Frontal cortex (tissue), 4 donors: ENCODE results near the gene HEATR3. TPM values are rescaled to one million over a fixed set of nuclear protein-coding genes. Genes with fewer than 3 reads are reported as not detected.
"Not testable (repeated sequence)": the region's sequence is repeated elsewhere in the genome, so short reads cannot be mapped to it uniquely, and the experiment has no call there.

Experiments used
- DNase-seq, 2 donors: peaks; one replicate each; pipeline ENCODE4 v3.0.0; 2012; ENCODE audit warnings: low spot score in 2 of 2
- FAIRE-seq: peaks from 2 replicates; lab custom pipeline; 2012; peaks lifted over from hg19 to GRCh38; lab: Jason Lieb, UNC
- total RNA-seq: library from RNA; depleted of rRNA; stranded (reverse); fragments of >200 nt; gene quantifications from one replicate; pipeline ENCODE4 v1.2.3, GENCODE V29; 2014
- donor health status: control.
- donor health status: control.
- donor health status: control.

HEATR3 gene
- total RNA-seq, 1 donor from 2014 or later = 36.7 TPM

DNA sequence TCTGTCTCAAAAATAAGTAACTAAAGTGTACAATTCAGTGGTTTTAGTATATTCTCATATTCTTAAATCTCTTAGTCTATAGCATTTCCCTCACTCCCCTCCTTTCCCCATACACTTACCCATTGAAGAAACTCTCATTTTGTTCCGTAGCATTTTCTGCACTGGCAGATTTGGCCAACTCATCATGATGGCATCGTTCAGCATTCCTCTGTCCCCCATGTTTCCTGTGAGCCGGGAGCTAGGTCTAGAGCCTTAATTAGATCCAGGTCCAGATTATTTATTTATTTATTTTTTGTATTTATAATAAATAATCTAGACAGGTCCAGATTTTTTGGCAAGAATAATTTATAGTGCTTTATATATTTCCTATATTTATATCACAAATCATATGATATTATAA is 31.0 kb downstream of the HEATR3 start:
- DNase-seq (no peak), FAIRE-seq (no peak)

DNA sequence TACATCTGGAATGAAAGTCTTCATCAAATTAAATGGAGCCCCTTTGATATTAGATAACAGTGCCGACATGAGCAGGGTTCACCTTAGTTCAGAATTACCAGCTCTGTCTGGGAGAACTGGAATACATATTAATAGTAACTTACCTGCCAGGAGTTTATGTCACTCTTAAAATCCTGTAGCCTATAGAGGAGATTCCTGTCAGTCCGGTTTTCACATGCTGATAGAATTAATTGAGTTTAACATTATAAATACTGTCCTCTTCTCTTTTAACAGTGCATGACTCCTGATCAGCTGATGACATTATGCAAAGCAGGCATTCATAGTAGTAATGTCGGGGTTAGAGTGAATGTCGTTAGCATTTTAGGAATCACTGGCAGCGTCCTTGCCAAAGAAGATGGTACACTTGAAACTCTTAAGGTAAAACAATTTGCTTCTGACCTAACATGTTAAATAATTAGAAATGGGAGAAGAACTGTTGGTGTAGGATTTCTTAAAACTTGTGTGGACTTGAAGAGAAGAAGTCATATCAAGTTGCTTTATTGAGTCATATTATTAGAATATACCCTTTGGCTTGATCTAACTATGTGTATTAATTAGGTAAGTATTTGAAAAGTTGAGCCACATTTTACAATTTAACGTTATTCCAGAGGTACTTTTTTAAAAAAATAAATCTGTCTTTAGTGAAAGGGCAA is 34.3 kb downstream of the HEATR3 start:
- FAIRE-seq = no peak

DNA sequence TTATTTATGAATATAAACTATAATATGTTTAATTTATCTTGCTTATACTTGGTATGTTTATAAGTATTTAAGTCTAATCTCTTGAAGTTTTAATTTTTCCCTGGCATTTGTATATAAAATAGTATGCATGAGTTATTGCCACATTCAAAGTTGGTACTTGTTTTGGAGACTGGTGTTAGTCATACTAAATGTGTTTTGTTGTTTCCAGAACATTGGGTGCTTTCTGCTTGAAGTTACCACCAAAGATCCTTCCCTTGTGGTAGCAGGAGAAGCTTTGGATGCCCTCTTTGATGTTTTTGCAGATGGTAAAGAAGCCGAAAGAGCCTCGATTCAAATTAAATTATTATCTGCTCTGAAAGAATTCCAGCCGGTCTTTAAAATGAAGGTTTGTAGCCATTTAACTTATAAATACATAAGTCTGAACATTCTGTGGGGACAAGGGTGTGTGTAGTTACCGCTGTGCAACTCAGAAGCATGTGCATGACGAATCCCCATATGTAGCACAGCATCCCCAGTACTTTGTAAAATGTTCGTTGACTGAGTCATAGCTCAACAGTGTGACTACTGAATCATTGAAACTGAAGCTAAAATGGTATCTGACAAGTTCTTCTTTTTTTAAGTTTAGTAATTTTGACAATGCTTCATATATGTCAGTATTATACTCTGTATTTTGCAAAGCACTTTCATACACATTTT is 36.4 kb downstream of the HEATR3 start:
- FAIRE-seq (no peak), DNase-seq (no peak)

More for the DNA sequence above, 34.3 kb downstream of the HEATR3 start:
- DNase-seq = no peak

DNA sequence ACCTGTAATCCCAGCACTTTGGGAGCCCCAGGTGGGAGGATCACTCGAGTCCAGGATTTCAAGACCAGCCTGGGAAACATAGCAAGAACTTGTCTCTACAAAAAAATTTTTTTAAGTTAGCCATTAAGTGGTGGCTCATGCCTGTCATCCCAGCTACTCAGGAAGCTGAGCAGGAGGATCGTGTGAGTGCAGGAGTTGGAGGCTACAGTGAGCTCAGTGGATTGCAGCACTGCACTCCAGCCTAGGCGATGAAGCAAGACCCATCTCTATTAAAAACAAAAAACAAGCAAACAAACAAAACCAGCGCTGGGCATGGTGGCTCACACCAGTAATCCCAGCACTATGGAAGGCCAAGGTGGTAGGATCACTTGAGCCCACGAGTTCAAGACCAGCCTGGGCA is 38.0 kb downstream of the HEATR3 start:
- DNase-seq = no peak
- no peak for FAIRE-seq

DNA sequence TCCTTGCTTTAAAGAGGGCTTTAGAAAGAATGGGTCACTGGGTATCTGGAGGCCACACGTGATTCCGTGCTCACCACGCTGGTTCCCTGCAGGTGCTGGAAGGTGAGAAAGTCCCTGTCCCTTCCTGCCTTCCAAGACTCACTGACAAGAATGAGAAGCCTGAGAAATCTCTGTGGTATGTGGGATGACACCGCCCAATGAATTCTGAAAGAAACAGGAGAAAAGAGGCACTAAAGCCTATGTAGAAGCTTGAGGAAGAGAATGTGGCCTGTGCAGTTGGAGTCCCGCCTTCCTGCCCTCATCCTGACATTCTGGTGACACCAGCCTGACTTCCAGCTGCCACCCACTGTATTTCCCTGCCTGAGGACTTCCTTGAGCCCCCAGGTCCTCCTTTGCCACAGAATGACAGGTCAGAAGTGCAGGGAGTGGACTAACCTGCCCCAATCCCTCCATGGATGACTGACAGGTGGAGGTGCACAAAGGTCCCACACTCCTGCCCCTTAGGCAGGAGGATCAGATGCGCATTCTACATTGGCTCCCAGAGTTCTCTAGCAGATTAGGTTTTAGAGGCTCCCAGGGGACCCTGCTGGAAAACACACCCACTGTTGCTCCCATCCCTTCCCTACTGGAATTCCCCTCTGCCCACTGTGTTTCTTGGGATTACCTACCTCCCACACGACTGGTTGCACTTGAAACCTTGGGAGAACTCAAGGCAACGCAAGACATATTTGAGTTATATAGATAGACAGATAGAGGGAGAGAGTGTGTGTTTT is 48.8 kb downstream of the HEATR3 start:
- DNase-seq = no peak
- no peak for FAIRE-seq

DNA sequence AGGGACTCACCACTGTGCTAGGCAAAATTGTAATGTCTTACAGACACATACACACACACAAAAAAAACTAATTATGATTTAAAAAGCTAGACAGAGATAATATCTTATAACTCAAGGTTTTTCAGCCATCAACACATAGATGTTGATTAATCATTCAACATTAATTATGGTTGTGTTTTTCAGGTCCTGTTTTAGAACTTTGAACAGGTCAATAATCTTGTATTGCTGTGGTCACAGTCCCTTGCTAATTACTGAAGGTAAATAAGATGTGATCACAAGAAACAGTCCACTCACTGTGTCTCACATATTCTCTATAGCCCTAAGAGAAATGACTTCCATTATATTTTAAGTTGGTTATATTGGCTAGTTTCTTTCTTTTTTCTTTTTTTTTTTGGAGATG is 54.9 kb downstream of the HEATR3 start:
- FAIRE-seq (no peak), DNase-seq (no peak)

DNA sequence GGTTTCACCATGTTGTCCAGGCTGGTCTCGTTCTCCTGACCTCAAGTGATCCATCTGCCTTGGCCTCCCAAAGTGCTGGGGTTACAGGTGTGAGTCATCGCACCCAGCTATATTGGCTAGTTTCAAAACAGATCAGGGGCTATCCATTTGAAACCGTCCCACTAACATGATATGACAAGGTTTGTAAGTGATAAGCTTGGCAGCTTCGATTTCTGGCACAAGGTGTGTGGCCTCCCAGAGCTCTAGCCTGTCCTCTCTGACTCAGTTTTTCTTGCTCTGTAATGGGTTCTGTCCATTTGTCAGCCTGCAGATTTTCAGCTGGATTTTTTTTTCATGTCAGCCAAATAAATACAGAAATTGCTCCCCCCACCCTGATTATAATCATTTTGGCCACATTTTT is 55.5 kb downstream of the HEATR3 start:
- no peak for FAIRE-seq

DNA sequence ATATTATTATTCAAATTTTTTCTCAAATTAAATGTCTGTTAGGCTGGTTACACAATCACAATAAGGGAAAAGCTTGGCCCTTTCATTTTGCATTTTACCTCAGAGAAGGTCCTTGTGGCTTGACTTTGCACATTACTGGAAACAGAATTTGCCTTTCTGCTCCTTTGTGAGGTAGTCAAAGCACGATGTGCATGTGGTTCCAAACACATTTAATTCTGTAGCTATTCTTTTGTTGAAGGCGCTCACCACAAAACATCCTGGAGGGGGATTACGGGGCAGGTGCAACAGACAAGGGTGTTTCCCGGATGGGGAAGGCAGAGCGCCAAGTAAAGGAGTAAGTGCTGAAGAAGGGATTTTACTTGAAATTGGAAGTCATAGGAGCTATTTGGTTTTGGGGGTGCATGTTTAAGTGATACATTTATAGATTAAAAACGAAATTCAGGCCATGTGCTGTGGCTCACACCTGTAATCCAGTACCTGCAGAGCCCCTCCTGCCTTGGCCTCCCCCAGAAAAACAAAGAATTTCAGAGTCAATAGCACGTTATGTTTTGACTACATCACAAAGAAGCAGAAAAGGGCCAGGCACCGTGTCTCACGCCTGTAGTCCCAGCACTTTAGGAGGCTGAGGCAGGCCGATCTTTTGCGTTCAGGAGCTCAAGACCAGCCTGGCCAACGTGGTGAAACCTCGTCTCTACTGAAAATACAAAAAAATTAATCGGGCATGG is 56.1 kb downstream of the HEATR3 start:
- no peak for FAIRE-seq
- no peak for DNase-seq

More for the DNA sequence above, 55.5 kb downstream of the HEATR3 start:
- no peak for DNase-seq

DNA sequence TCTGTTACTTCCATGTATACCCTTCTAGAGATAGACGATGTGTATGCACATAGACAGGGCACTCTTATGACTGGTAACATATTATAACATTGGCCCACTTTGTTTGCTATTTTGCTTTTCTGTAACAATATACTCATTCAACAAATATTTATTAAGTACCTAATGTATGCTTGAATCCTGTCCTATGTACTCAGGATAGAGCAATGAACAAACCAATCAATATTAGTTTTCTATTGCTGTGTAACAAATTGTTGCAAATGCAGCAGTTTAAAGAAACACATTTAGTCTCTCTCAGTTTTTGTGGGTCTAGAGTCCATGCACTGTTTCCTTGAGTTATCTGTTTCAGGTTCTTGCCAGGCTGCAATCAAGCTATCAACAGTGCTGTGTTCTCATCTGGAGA is 57.6 kb downstream of the HEATR3 start:
- no peak for DNase-seq
- no peak for FAIRE-seq

DNA sequence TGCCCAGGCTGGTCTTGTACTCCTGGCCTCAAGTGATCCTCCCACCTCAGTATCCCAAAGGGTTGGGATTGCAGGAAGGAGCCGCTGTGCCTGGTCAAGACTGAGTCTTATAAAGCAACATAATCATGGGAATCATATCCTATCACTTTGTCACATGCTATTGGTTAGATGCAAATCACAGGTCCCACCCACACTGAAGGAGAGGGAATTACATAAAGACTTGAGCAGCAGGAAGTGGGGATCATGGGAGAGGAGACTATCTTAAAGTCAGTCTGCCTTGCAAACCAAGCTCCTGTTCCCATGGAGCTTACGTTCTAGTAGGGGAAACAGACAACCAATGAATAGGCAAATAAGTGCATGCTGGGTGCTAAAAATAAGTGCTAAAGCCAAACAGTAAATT is 59.0 kb downstream of the HEATR3 start:
- no peak for FAIRE-seq
- no peak for DNase-seq

DNA sequence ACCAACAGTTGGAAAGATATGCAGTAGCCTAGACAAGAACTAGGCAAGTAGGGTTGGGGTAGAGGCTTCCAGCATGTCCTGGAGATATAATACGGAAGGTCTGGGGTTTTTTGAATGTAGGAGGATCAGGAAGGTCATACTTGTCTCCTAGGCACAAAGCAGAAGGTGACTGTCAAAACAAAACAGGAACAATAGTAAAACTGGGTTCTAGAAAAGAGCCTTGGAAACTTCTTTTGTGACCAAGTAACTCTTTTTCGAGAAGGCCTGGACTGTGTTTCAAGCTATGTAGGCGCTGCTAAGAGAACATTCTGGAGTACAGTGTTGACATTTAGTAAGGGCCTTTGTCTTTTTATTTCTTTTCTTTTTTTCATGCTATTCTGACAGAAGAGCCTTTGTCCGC is 60.4 kb downstream of the HEATR3 start:
- DNase-seq = no peak
- FAIRE-seq = no peak

DNA sequence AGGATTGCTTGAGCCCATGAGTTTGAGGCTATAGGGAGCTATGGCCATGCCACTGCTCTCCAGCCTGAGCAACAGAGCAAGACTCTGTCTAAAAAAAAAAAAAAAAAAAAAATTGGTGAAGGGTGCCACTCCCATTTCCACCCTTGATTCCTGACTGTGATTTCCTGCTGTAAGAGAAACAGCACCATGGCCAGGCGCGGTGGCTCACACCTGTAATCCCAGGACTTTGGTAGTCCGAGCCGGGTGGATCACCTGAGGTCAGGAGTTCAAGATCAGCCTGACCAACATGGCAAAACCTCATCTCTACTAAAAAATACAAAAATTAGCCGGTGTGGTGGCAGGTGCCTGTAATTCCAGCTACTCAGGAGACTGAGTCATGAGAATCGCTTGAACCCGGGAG is 66.8 kb downstream of the HEATR3 start:
- not testable (repeated sequence) for FAIRE-seq, DNase-seq

DNA sequence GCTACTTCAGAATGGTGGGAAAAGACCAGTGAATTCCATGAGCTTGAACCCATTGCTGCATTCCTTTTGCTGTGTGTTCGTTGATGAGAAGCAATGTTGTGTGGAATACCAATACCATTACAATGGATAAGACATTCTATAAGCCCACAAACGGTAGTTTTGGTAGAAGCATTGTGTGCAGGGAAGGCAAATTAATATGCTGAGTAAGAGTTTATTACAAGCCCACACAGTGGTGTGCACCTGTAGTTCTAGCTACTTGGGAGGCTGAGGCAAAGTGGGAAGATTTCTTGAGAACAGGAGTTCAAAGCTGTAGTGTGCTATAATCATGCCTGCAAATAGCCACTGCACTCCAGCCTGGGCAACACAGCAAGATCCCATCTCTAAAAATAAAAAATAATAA is 67.4 kb downstream of the HEATR3 start:
- FAIRE-seq = no peak
- no peak for DNase-seq

DNA sequence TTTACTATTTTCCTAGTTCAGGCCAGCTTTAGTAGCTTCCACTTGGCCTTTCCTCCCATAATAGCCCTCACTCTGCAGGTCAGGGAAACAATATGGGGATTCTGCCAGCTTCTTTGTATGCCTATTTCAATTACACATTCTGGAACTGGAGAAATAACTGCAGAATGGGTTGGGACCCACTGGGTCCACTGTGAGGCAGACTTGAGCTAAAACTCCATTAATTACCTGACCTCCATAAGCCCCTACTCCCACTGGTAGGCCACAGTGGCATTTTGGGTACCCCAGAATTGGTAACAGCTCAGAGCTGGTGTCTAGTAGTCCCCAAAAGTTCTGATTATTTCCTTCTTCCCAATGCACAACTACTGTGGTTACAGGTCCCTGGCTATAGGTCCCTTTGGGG is 70.6 kb downstream of the HEATR3 start:
- DNase-seq (no peak), FAIRE-seq (no peak)

DNA sequence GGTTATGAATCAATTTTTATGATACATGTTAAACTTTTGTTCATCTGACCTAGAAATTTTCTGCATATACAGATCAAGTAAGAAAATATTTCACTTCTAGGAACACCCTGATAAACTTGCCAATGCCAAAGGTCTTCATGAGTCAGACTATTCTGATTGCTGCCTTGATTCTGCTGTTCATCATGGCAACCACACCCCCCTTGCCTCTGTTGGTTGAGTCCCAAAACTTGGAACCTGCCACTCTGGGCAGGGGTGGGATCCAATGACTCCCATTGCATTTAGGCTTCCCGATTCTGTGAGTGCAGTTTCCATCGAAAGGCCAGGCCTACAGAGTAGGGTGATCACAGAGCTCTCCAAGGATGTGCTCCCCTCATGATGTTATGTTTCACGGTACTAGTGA is 71.5 kb downstream of the HEATR3 start:
- FAIRE-seq = no peak
- DNase-seq = no peak

DNA sequence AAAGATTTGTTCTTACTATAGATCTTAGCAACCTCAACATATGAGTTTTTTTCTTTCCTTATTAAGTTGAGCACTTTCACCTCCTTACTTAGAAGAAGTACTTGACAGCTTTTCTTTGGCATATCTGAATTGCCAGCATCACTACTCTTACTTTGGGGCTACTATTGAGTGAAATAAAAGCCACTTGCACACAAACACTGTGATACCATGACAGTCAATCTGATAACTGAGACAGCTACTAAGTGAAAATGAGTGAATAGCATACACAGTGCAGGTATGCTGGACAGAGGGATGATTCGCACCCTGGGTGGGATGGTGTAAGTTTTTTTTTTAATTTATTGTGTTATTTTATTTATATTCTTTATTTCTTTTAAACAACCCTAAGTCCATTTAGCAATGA is 73.8 kb downstream of the HEATR3 start:
- FAIRE-seq = no peak
- no peak for DNase-seq

DNA sequence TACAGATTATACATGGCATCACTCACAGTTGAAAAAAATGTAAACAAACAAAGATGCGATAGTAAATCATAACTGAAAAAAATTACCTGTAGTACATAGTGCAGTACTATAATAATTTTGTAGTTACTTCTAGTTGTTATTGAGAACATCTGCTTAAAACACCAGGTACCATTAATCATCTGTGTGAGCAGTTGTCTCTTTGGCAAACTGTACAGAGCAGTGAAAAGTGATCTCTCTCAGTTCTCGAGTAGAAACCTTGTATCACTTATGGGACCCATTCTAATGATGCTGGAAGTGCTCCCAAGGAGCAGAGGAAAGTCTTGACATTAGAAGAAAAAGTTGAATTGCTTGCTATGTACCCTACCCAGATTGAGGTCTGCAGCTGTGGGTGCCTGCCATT is 78.4 kb downstream of the HEATR3 start:
- DNase-seq (no peak), FAIRE-seq (no peak)

DNA sequence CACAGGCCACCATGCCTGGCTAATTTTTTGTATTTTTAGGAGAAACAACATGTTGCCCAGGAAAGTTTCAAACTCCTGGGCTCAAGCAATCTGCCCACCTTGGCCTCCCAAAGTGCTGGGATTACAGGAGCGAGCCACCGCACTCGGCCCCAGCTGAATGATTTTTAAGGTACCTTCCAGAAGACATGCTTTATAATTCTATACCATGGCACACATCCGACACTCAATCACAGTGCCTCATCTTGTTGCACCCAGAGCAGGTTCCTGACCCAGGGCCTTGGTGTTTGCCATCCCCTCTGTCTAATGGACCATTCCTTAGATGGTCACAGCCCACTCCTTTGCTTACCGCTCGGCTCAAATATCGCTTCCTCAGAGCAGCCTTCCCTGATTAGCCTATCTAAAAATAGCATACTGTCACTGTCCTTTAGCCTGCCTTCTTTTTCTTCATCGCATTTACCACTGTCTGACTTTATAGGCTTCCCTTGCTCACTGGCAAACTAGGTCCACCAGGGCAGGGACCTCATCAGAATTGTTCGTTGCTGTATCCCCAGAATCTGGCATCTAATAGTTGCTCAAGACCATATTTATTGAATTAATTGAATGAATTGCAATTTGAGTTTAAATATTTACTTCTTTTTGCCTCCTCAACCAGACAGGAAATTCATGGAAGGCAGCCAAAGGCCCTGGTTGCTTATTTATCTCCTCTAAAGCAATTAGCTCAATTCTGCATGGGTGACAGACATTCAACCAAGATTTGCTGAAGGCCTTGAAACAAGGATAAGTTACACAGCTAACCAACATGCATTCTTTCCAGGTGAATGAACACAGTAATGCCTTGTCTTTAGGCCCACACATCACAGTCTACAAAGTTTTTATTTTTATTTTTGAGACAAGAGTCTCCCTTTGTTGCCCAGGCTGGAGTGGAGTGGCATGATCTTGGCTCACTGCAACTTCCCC is 81.0 kb downstream of the HEATR3 start:
- no peak for DNase-seq
- no peak for FAIRE-seq

DNA sequence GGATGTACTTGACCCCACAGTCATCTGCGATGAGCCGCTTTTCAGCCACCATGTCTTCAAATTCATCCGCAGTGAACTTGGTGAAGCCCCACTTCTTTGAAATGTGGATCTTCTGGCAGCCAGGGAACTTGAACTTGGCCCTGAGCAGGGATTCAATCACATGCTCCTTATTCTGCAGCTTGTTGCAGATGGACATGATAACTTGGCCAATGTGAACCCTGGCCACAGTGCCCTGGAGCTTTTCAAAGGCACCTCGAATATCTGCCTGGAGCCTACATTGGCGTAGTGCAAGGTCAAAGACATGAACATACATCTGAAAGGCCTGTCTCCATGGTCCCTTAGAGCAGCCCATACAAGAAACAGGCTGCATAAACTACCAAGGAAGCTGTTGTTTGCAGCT is 85.6 kb downstream of the HEATR3 start:
- no peak for FAIRE-seq
- no peak for DNase-seq
